Sigmoid colon (tissue), 4 donors: ENCODE data around the gene NDE1.
"Not testable (repeated sequence)": the region's sequence is repeated elsewhere in the genome, so short reads cannot be mapped to it uniquely, and the experiment has no call there.

Experiments used
- EP300 ChIP-seq, 4 donors: sonication (generic); formaldehyde crosslinking; IDR thresholded peaks; one replicate each; pipeline ENCODE4 v1.6.1; 2017; ENCODE audit warnings: antibody characterized with exemption in 4 of 4
- POLR2A ChIP-seq, 2 donors: fragments of 450-650 bp; IDR thresholded peaks; one replicate each; pipeline ENCODE4 v1.6.1; 2016; ENCODE audit warnings: antibody characterized with exemption in 2 of 2, mild to moderate bottlenecking in 2 of 2, moderate library complexity in 2 of 2
- POLR2AphosphoS5 ChIP-seq, 4 donors: sonication (generic); formaldehyde crosslinking; IDR thresholded peaks; one replicate each; pipeline ENCODE4 v1.6.1; 2017; ENCODE audit warnings: antibody characterized with exemption in 4 of 4
- TF ChIP-seq, protein P1 (sequence below), 4 experiments: fragments of 450-650 bp in 3 of 4; fragments of 200-600 bp in 1 of 4; IDR thresholded peaks; one replicate each; pipeline ENCODE4 v1.5.1; 2016 to 2019; ENCODE audit warnings: antibody characterized with exemption in 4 of 4, mild to moderate bottlenecking in 3 of 4, moderate library complexity in 2 of 4

DNA sequence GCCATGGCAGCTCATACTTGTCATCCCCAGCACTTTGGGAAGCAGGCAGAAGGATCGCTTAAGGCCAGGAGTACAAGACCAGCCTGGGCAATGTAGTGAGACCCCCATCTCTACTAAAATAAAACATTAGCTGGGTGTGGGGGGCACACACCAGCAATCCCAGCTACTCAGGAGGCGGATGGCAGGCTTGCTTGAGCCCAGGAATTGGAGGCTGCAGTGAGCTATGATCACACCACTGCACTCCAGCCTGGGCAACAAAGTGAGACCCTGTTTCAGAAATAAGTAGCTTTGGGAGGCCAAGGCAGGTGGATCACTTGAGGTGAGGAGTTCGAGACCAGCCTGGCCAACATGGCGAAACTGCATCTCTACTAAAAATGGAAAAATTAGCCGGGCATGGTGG, 77.7 kb downstream of the NDE1 start:
- TF ChIP-seq, protein P1, sequence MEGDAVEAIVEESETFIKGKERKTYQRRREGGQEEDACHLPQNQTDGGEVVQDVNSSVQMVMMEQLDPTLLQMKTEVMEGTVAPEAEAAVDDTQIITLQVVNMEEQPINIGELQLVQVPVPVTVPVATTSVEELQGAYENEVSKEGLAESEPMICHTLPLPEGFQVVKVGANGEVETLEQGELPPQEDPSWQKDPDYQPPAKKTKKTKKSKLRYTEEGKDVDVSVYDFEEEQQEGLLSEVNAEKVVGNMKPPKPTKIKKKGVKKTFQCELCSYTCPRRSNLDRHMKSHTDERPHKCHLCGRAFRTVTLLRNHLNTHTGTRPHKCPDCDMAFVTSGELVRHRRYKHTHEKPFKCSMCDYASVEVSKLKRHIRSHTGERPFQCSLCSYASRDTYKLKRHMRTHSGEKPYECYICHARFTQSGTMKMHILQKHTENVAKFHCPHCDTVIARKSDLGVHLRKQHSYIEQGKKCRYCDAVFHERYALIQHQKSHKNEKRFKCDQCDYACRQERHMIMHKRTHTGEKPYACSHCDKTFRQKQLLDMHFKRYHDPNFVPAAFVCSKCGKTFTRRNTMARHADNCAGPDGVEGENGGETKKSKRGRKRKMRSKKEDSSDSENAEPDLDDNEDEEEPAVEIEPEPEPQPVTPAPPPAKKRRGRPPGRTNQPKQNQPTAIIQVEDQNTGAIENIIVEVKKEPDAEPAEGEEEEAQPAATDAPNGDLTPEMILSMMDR (IDR thresholded peaks at IDR 0.05) = not testable (repeated sequence)
- peak in 1 of 4 donors; percentile 6 for TF ChIP-seq POLR2AphosphoS5 (IDR thresholded peaks at IDR 0.05)
- not testable (repeated sequence) for TF ChIP-seq POLR2A, EP300 (IDR thresholded peaks at IDR 0.05)
